GM23248 (cell line): ENCODE data around the gene SLC12A7. TPM values are rescaled to one million over a fixed set of nuclear protein-coding genes. Genes with fewer than 3 reads are reported as not detected.

Experiments
- DNase-seq: peaks from one replicate; pipeline ENCODE4 v3.0.0-alpha.2; 2015
- H2AFZ ChIP-seq: fragments of 200-600 bp; sonication (generic); 2 replicates; pipeline ENCODE4 v1.6.1; 2016; ENCODE audit warnings: antibody characterized with exemption
- H3F3A ChIP-seq: fragments of 200-600 bp; sonication (generic); 2 replicates; pipeline ENCODE4 v1.6.1; 2016; ENCODE audit warnings: mild to moderate bottlenecking, antibody characterized with exemption, mixed run types; ENCODE audit not compliant: insufficient read depth
- H3K27ac ChIP-seq: fragments of 200-600 bp; sonication (generic); 2 replicates; pipeline ENCODE4 v1.5.1; 2016; ENCODE audit warnings: mild to moderate bottlenecking
- H3K27me3 ChIP-seq: fragments of 200-600 bp; sonication (generic); replicated peaks from 2 replicates; pipeline ENCODE4 v1.6.1; 2016; ENCODE audit warnings: mild to moderate bottlenecking; ENCODE audit not compliant: insufficient read depth
- H3K36me3 ChIP-seq: fragments of 200-600 bp; sonication (generic); 2 replicates; pipeline ENCODE4 v1.6.1; 2016; ENCODE audit warnings: low read depth, mild to moderate bottlenecking
- H3K4me1 ChIP-seq: fragments of 200-600 bp; sonication (generic); 2 replicates; pipeline ENCODE4 v1.6.1; 2016; ENCODE audit warnings: mild to moderate bottlenecking; ENCODE audit not compliant: insufficient read depth
- H3K4me2 ChIP-seq: fragments of 200-600 bp; sonication (generic); one replicate; pipeline ENCODE4 v1.6.1; 2016; ENCODE audit warnings: mild to moderate bottlenecking; ENCODE audit not compliant: unreplicated experiment
- H3K4me3 ChIP-seq: fragments of 200-600 bp; sonication (generic); 2 replicates; pipeline ENCODE4 v1.5.1; 2016; ENCODE audit warnings: mild to moderate bottlenecking
- H3K79me2 ChIP-seq: fragments of 200-600 bp; sonication (generic); 2 replicates; pipeline ENCODE4 v1.6.1; 2016; ENCODE audit warnings: mild to moderate bottlenecking; ENCODE audit not compliant: insufficient read depth
- H3K9ac ChIP-seq: fragments of 200-600 bp; sonication (generic); 2 replicates; pipeline ENCODE4 v1.6.1; 2016; ENCODE audit warnings: mild to moderate bottlenecking
- H3K9me2 ChIP-seq: fragments of 200-600 bp; sonication (generic); 2 replicates; pipeline ENCODE4 v1.6.1; 2016; ENCODE audit warnings: mixed run types, mild to moderate bottlenecking, moderate library complexity; ENCODE audit not compliant: insufficient read depth
- H3K9me3 ChIP-seq: fragments of 200-600 bp; sonication (generic); one replicate; pipeline ENCODE4 v1.6.1; 2017; ENCODE audit warnings: low read depth
- H4K20me1 ChIP-seq: fragments of 200-600 bp; sonication (generic); 2 replicates; pipeline ENCODE4 v1.6.0; 2016; ENCODE audit not compliant: insufficient read depth
- EZH2 ChIP-seq: fragments of 200-600 bp; sonication (generic); IDR thresholded peaks from 2 replicates; pipeline ENCODE4 v1.6.1; 2018; ENCODE audit warnings: antibody characterized with exemption, mild to moderate bottlenecking; ENCODE audit not compliant: insufficient read depth, poor library complexity, severe bottlenecking
- EZH2phosphoT487 ChIP-seq: fragments of 200-600 bp; sonication (generic); IDR thresholded peaks from 2 replicates; pipeline ENCODE4 v1.6.1; 2018; ENCODE audit warnings: antibody characterized with exemption, moderate library complexity, mild to moderate bottlenecking, low read depth; ENCODE audit not compliant: insufficient read depth
- WGBS, 2 experiments: methylation state at CpG; one replicate each; pipeline ENCODE4 v1.1.6; 2015 to 2017; ENCODE audit warnings: low lambda C conversion rate in 2 of 2, low coverage in 1 of 2; ENCODE audit errors: missing lambda C conversion rate in 2 of 2; 5-methylcytosine and 5-hydroxymethylcytosine counted together
- in situ Hi-C: fragments of 300-500 bp; cut with MboI; formaldehyde crosslinking; loops from 2 replicates; pipeline ENCODE4 v1.15.0; 2020
- polyA plus RNA-seq: library from polyadenylated mRNA; unstranded; fragments of >200 nt; fragmentation: Nextera tagmentation; extraction: Ambion mirVana; gene quantifications from 2 replicates; pipeline ENCODE4 v1.2.1, GENCODE V29; 2016
- total RNA-seq: library from RNA; depleted of rRNA; stranded (reverse); fragments of >200 nt; shearing (Covaris generic); gene quantifications from 2 replicates; pipeline ENCODE4 v1.2.3, GENCODE V29; 2014

The SLC12A7 gene
- total and polyA plus RNA-seq, 2 experiments from 2014 or later = 0.75 to 1.9 TPM

DNA sequence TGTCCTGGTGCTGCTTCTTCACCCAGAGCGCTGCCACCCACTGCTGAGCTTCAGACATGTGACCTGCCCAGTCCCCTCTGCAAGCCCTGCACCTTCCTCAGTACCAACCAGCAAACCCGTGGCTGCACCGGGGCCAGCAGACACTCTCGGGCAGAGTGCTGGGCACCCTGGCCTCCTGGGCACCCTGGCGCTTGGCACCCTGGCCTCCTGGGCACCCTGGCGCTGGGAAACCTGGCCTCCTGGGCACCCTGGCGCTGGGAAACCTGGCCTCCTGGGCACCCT, 31.7 kb upstream of the SLC12A7 start:
- WGBS, 2 experiments = 45 to 53% methylated on average over 7 of the region's 7 CpGs
- H3K4me3 ChIP-seq = no peak overlapping the region
- in situ Hi-C loops = no loop called here
- no peaks in the 10 kb centered on the region; the same call in none of the 2 replicates for H3K27me3 ChIP-seq
- H3K4me1 ChIP-seq = no peaks in the 10 kb centered on the region
- no peak overlapping the region for H3K9ac ChIP-seq
- no peak for DNase-seq
- no peaks in the 10 kb centered on the region for H3K79me2 ChIP-seq
- H2AFZ ChIP-seq = no peak overlapping the region
- H3K9me3 ChIP-seq = no peaks in the 10 kb centered on the region
- TF ChIP-seq EZH2phosphoT487 = no peak
- TF ChIP-seq EZH2 = no peak
- H3K4me2 ChIP-seq = no peak overlapping the region
- H3K9me2 ChIP-seq = no peaks in the 10 kb centered on the region
- no peaks in the 10 kb centered on the region for H4K20me1 ChIP-seq
- no peak overlapping the region for H3K27ac ChIP-seq
- H3K36me3 ChIP-seq = no peaks in the 10 kb centered on the region
- no peaks in the 10 kb centered on the region for H3F3A ChIP-seq

DNA sequence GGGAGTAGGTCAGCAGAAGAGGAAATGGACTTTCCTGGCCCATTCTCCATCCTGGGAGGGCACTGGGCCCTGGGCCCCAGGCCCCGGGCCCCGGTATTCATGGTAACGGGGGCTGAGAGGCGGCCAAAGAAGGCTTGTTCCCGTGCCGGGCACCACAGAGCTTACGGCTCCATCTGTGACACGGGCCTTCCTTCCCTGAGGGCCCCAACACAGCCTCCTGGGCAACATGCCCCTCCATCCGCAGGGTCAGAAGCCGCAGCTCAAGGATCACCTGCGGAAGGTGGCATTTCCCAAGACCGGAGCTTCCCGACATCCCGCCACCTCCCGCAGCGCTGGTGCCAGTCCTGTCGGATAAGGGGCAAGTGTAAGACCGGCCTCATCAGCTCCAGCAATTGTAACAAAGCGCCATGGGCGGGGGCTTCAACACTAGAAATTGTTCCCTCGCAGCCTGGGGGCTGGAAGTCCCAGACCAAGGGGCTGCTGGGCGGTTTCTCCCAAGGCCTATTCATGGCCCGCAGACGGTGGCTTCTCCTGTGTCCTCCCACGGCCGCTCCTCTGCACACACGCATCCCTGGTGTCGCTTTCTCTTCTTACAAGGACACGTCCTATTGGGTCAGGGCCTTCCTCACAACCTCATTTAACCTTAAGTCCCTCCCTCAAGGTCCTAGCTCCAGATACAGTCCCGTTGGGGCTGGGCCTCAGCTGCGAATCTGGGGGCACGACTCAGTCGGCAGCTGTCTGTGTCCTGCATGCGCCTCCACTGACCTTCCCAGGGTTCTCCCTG, 31.2 kb upstream of the SLC12A7 start:
- H3K9ac ChIP-seq = no peak overlapping the region
- H3K9me3 ChIP-seq = no peaks in the 10 kb centered on the region
- in situ Hi-C loops = no loop called here
- no peaks in the 10 kb centered on the region; the same call in none of the 2 replicates for H3K27me3 ChIP-seq
- DNase-seq = no peak
- H3K27ac ChIP-seq = no peak overlapping the region
- H4K20me1 ChIP-seq = no peaks in the 10 kb centered on the region
- H3K9me2 ChIP-seq = no peaks in the 10 kb centered on the region
- H3K4me2 ChIP-seq = no peak overlapping the region
- no peak for TF ChIP-seq EZH2
- no peak for TF ChIP-seq EZH2phosphoT487
- H3K79me2 ChIP-seq = no peaks in the 10 kb centered on the region
- 73 to 81% methylated on average over 34 of the region's 34 CpGs for WGBS, 2 experiments
- H3K36me3 ChIP-seq = no peaks in the 10 kb centered on the region
- no peak overlapping the region for H2AFZ ChIP-seq
- no peaks in the 10 kb centered on the region for H3K4me1 ChIP-seq
- H3F3A ChIP-seq = no peaks in the 10 kb centered on the region
- no peak overlapping the region for H3K4me3 ChIP-seq

DNA sequence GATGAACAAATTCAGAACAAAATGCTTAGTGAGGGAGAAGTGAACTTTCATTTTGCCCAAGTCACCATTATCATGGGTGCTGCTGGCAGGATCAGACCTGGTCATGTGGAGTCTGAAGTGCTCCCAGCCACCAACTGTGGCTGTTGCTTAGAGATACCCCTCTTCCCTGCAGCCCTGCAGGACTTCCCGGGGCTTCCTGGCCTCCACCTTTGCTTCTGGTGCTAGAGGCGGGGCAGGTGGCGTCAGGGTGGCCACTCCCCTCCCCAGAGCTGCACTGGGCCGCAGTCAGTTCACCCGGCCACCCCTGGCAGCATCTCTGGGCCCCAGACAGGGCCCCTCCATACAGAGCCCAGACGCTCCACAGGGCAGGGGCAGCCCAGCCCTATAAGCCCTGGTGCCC, 30.0 kb upstream of the SLC12A7 start:
- WGBS, 2 experiments = 48 to 57% methylated on average over 5 to 6 of the region's 6 CpGs

DNA sequence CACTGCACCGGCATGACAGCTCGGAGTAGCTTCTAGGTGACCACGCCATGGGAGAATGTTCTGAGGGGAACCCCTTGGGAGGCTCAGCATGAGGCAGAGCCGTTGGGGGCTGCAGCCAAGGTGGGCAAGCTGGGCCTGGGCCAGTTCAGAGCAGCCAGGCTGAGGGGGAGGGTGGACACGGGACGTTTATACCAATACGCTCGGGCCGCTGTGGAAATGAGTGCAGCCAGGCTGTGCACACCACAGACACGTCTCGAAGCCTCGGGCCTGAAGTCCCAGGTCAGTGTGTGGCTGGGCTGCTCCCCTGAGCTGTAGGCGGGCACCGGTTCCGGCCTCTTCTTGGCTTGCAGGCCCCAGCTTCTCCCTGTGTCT, 28.9 kb upstream of the SLC12A7 start:
- in situ Hi-C loops = no loop called here
- Histone ChIP-seq H4K20me1 (no peaks in the 10 kb centered on the region), H2AFZ (no peak overlapping the region), H3K36me3 (no peaks in the 10 kb centered on the region), H3K27me3 (no peaks in the 10 kb centered on the region), H3K9me2 (no peaks in the 10 kb centered on the region), H3K4me2 (no peak overlapping the region), H3K9me3 (no peaks in the 10 kb centered on the region), H3K4me3 (no peak overlapping the region), H3K27ac (no peak overlapping the region), H3F3A (no peaks in the 10 kb centered on the region), H3K4me1 (no peaks in the 10 kb centered on the region), H3K9ac (no peak overlapping the region), H3K79me2 (no peaks in the 10 kb centered on the region)
- TF ChIP-seq EZH2phosphoT487 (no peak), EZH2 (no peak)
- no peak for DNase-seq
- 65% methylated on average over 14 to 15 of the region's 15 CpGs for WGBS, 2 experiments

More for the DNA sequence above, 30.0 kb upstream of the SLC12A7 start:
- no peaks in the 10 kb centered on the region for H3K36me3 ChIP-seq
- in situ Hi-C loops = no loop called here
- no peak overlapping the region for H3K27ac ChIP-seq
- DNase-seq = no peak
- no peak overlapping the region for H3K4me2 ChIP-seq
- no peak overlapping the region for H3K4me3 ChIP-seq
- no peaks in the 10 kb centered on the region for H3F3A ChIP-seq
- H3K9me3 ChIP-seq = no peaks in the 10 kb centered on the region
- no peaks in the 10 kb centered on the region for H4K20me1 ChIP-seq
- TF ChIP-seq EZH2phosphoT487 (no peak), EZH2 (no peak)
- no peaks in the 10 kb centered on the region for H3K9me2 ChIP-seq
- H3K4me1 ChIP-seq = no peaks in the 10 kb centered on the region
- H3K9ac ChIP-seq = no peak overlapping the region
- H2AFZ ChIP-seq = no peak overlapping the region
- no peaks in the 10 kb centered on the region for H3K79me2 ChIP-seq
- no peaks in the 10 kb centered on the region; the same call in 1 of the 2 replicates for H3K27me3 ChIP-seq
